GM18511 (cell line): ENCODE results near the gene SLC39A9.
"Not testable (repeated sequence)": the region's sequence is repeated elsewhere in the genome, so short reads cannot be mapped to it uniquely, and the experiment has no call there.

Experiments
- ATAC-seq: cut with Tn5 transposase; IDR thresholded peaks from one replicate; pipeline ENCODE4 v1.9.1; 2021; ENCODE audit warnings: mild to moderate bottlenecking, moderate library complexity; ENCODE audit not compliant: unreplicated experiment

Gene SLC39A9

GRCh38 chr14:69475194-69475818 is 76.8 kb downstream of the SLC39A9 start:
- ATAC-seq, result no peak

GRCh38 chr14:69476824-69477450 is 78.4 kb downstream of the SLC39A9 start:
- not testable (repeated sequence) for ATAC-seq

GRCh38 chr14:69478055-69478454 is 79.6 kb downstream of the SLC39A9 start:
- ATAC-seq, result not testable (repeated sequence)

GRCh38 chr14:69479696-69480095 is 81.2 kb downstream of the SLC39A9 start:
- no peak for ATAC-seq

- no peak for ATAC-seq
Measured at GRCh38 chr14:69480136-69480535, 81.6 kb downstream of the SLC39A9 start.

- ATAC-seq, result peak; percentile 97
Measured at GRCh38 chr14:69481815-69482568, 83.5 kb downstream of the SLC39A9 start.

GRCh38 chr14:69483765-69484443 is 85.4 kb downstream of the SLC39A9 start:
- no peak for ATAC-seq

- ATAC-seq, result no peak
Measured at GRCh38 chr14:69484444-69485314, 86.2 kb downstream of the SLC39A9 start, which contains the start of gene PLEKHD1. PLEKHD1 (plus strand) TSS chr14:69484728; CDS start chr14:69484966, 238 bp downstream.

GRCh38 chr14:69485315-69485660 is 86.8 kb downstream of the SLC39A9 start:
- no peak for ATAC-seq

- no peak for ATAC-seq
Measured at GRCh38 chr14:69485701-69486100, 87.2 kb downstream of the SLC39A9 start.

- ATAC-seq, result no peak
Measured at GRCh38 chr14:69487226-69487625, 88.7 kb downstream of the SLC39A9 start.

- no peak for ATAC-seq
Measured at GRCh38 chr14:69487771-69488170, 89.3 kb downstream of the SLC39A9 start.

- ATAC-seq, result no peak
Measured at GRCh38 chr14:69489495-69489894, 91.0 kb downstream of the SLC39A9 start.

GRCh38 chr14:69490219-69490918 is 91.9 kb downstream of the SLC39A9 start:
- ATAC-seq, result no peak

GRCh38 chr14:69491193-69491592 is 92.7 kb downstream of the SLC39A9 start:
- no peak for ATAC-seq

GRCh38 chr14:69493038-69493437 is 94.5 kb downstream of the SLC39A9 start:
- ATAC-seq, result no peak

GRCh38 chr14:69493791-69494190 is 95.3 kb downstream of the SLC39A9 start:
- ATAC-seq, result no peak

GRCh38 chr14:69495341-69495921 is 96.9 kb downstream of the SLC39A9 start:
- ATAC-seq, result no peak

- ATAC-seq, result not testable (repeated sequence)
Measured at GRCh38 chr14:69497866-69498265, 99.4 kb downstream of the SLC39A9 start.
